ENCODE results near the gene DDIT4. TPM values are rescaled to one million over a fixed set of nuclear protein-coding genes. Genes with fewer than 3 reads are reported as not detected.
"Not testable (repeated sequence)": the region's sequence is repeated elsewhere in the genome, so short reads cannot be mapped to it uniquely, and the experiment has no call there.

The DDIT4 gene
- total and polyA plus RNA-seq, 2 donors, result 134 to 628 TPM

- H3K36me3 ChIP-seq (ENCODE audit: control insufficient read depth in 2 of 2, insufficient read depth in 2 of 2, low read length in 1 of 2), result no peaks in the 10 kb centered on the region
- DNase-seq (ENCODE audit: low read depth in 6 of 9, low spot score in 9 of 9), result no peak
- no peaks in the 10 kb centered on the region for H3K27me3 ChIP-seq (ENCODE audit: control insufficient read depth in 2 of 2, insufficient read depth in 1 of 2, low read length in 1 of 2)
- peaks cover 56 to 65% of the 10 kb centered on the region in 2 donors for H3K4me1 ChIP-seq (ENCODE audit: control insufficient read depth in 2 of 2, insufficient read depth in 2 of 2, low read length in 2 of 2)
- H3K9me3 ChIP-seq (ENCODE audit: control insufficient read depth in 2 of 2, insufficient read depth in 1 of 2, low read length in 1 of 2), result no peaks in the 10 kb centered on the region
- peak overlapping the region; percentile 90 to 97 for H3K27ac ChIP-seq (ENCODE audit: low read depth in 1 of 2, low read length in 1 of 2)
- WGBS, result 94% methylated on average over 7 of the region's 7 CpGs
- H3K4me3 ChIP-seq (ENCODE audit: low read length in 2 of 2), result peak overlapping the region in 1 of 2 donors; percentile 65
Measured at GRCh38 chr10:72261784-72262404, 11.8 kb upstream of the DDIT4 start.

- Histone ChIP-seq H3K4me3 (ENCODE audit: low read length in 2 of 2) (no peak overlapping the region), H3K36me3 (ENCODE audit: control insufficient read depth in 2 of 2, insufficient read depth in 2 of 2, low read length in 1 of 2) (no peaks in the 10 kb centered on the region), H3K4me1 (ENCODE audit: control insufficient read depth in 2 of 2, insufficient read depth in 2 of 2, low read length in 2 of 2) (peaks cover 51 to 57% of the 10 kb centered on the region in 2 donors), H3K27ac (ENCODE audit: low read depth in 1 of 2, low read length in 1 of 2) (peak overlapping the region; percentile 60 to 72), H3K9me3 (ENCODE audit: control insufficient read depth in 2 of 2, insufficient read depth in 1 of 2, low read length in 1 of 2) (no peaks in the 10 kb centered on the region), H3K27me3 (ENCODE audit: control insufficient read depth in 2 of 2, insufficient read depth in 1 of 2, low read length in 1 of 2) (no peaks in the 10 kb centered on the region)
- 37% methylated on average over 6 of the region's 6 CpGs for WGBS
- DNase-seq (ENCODE audit: low read depth in 6 of 9, low spot score in 9 of 9), result peak in 7 of 9 donors; percentile 51 to 88 (median 70)
Measured at GRCh38 chr10:72263613-72264241, 10.0 kb upstream of the DDIT4 start.

- H3K27ac ChIP-seq (ENCODE audit: low read depth in 1 of 2, low read length in 1 of 2), result no peak overlapping the region
- H3K27me3 ChIP-seq (ENCODE audit: control insufficient read depth in 2 of 2, insufficient read depth in 1 of 2, low read length in 1 of 2), result no peaks in the 10 kb centered on the region
- H3K9me3 ChIP-seq (ENCODE audit: control insufficient read depth in 2 of 2, insufficient read depth in 1 of 2, low read length in 1 of 2), result no peaks in the 10 kb centered on the region
- H3K36me3 ChIP-seq (ENCODE audit: control insufficient read depth in 2 of 2, insufficient read depth in 2 of 2, low read length in 1 of 2), result no peaks in the 10 kb centered on the region
- no peak overlapping the region for H3K4me3 ChIP-seq (ENCODE audit: low read length in 2 of 2)
- H3K4me1 ChIP-seq (ENCODE audit: control insufficient read depth in 2 of 2, insufficient read depth in 2 of 2, low read length in 2 of 2), result peaks cover 47 to 49% of the 10 kb centered on the region in 2 donors
- no peak for DNase-seq (ENCODE audit: low read depth in 6 of 9, low spot score in 9 of 9)
- 93% methylated on average over 1 of the region's 1 CpG for WGBS
Measured at GRCh38 chr10:72264536-72264935, 9.2 kb upstream of the DDIT4 start.

- 97% methylated on average over 6 of the region's 6 CpGs for WGBS
- Histone ChIP-seq H3K36me3 (ENCODE audit: control insufficient read depth in 2 of 2, insufficient read depth in 2 of 2, low read length in 1 of 2) (no peaks in the 10 kb centered on the region), H3K27ac (ENCODE audit: low read depth in 1 of 2, low read length in 1 of 2) (peak overlapping the region in 1 of 2 donors; percentile 70), H3K4me3 (ENCODE audit: low read length in 2 of 2) (no peak overlapping the region), H3K9me3 (ENCODE audit: control insufficient read depth in 2 of 2, insufficient read depth in 1 of 2, low read length in 1 of 2) (no peaks in the 10 kb centered on the region), H3K27me3 (ENCODE audit: control insufficient read depth in 2 of 2, insufficient read depth in 1 of 2, low read length in 1 of 2) (no peaks in the 10 kb centered on the region), H3K4me1 (ENCODE audit: control insufficient read depth in 2 of 2, insufficient read depth in 2 of 2, low read length in 2 of 2) (peaks cover 38 to 39% of the 10 kb centered on the region in 2 donors)
- DNase-seq (ENCODE audit: low read depth in 6 of 9, low spot score in 9 of 9), result no peak
Measured at GRCh38 chr10:72265508-72265907, 8.2 kb upstream of the DDIT4 start.

GRCh38 chr10:72265990-72266865, 7.5 kb upstream of the DDIT4 start:
- H3K27ac ChIP-seq (ENCODE audit: low read depth in 1 of 2, low read length in 1 of 2), result no peak overlapping the region
- no peaks in the 10 kb centered on the region for H3K9me3 ChIP-seq (ENCODE audit: control insufficient read depth in 2 of 2, insufficient read depth in 1 of 2, low read length in 1 of 2)
- peak in 1 of 9 donors; percentile 28 for DNase-seq (ENCODE audit: low read depth in 6 of 9, low spot score in 9 of 9)
- peaks cover 32 to 33% of the 10 kb centered on the region in 2 donors for H3K4me1 ChIP-seq (ENCODE audit: control insufficient read depth in 2 of 2, insufficient read depth in 2 of 2, low read length in 2 of 2)
- H3K27me3 ChIP-seq (ENCODE audit: control insufficient read depth in 2 of 2, insufficient read depth in 1 of 2, low read length in 1 of 2), result no peaks in the 10 kb centered on the region
- WGBS, result 95% methylated on average over 11 of the region's 11 CpGs
- no peak overlapping the region for H3K4me3 ChIP-seq (ENCODE audit: low read length in 2 of 2)
- H3K36me3 ChIP-seq (ENCODE audit: control insufficient read depth in 2 of 2, insufficient read depth in 2 of 2, low read length in 1 of 2), result no peaks in the 10 kb centered on the region

- H3K4me1 ChIP-seq (ENCODE audit: control insufficient read depth in 2 of 2, insufficient read depth in 2 of 2, low read length in 2 of 2), result peaks cover 25 to 27% of the 10 kb centered on the region in 2 donors
- peaks cover 0 to under 1% of the 10 kb centered on the region in 2 donors for H3K9me3 ChIP-seq (ENCODE audit: control insufficient read depth in 2 of 2, insufficient read depth in 1 of 2, low read length in 1 of 2)
- H3K36me3 ChIP-seq (ENCODE audit: control insufficient read depth in 2 of 2, insufficient read depth in 2 of 2, low read length in 1 of 2), result no peaks in the 10 kb centered on the region
- WGBS, result 90% methylated on average over 6 of the region's 6 CpGs
- DNase-seq (ENCODE audit: low read depth in 6 of 9, low spot score in 9 of 9), result no peak
- no peak overlapping the region for H3K4me3 ChIP-seq (ENCODE audit: low read length in 2 of 2)
- H3K27me3 ChIP-seq (ENCODE audit: control insufficient read depth in 2 of 2, insufficient read depth in 1 of 2, low read length in 1 of 2), result peaks cover 0 to under 1% of the 10 kb centered on the region in 2 donors
- H3K27ac ChIP-seq (ENCODE audit: low read depth in 1 of 2, low read length in 1 of 2), result no peak overlapping the region
Measured at GRCh38 chr10:72267381-72267780, 6.3 kb upstream of the DDIT4 start.

- H3K36me3 ChIP-seq (ENCODE audit: control insufficient read depth in 2 of 2, insufficient read depth in 2 of 2, low read length in 1 of 2), result no peaks in the 10 kb centered on the region
- no peak overlapping the region for H3K4me3 ChIP-seq (ENCODE audit: low read length in 2 of 2)
- DNase-seq (ENCODE audit: low read depth in 6 of 9, low spot score in 9 of 9), result no peak
- peaks cover 23 to 28% of the 10 kb centered on the region in 2 donors for H3K4me1 ChIP-seq (ENCODE audit: control insufficient read depth in 2 of 2, insufficient read depth in 2 of 2, low read length in 2 of 2)
- WGBS, result 97% methylated on average over 15 of the region's 15 CpGs
- peaks cover 0 to 6% of the 10 kb centered on the region in 2 donors for H3K9me3 ChIP-seq (ENCODE audit: control insufficient read depth in 2 of 2, insufficient read depth in 1 of 2, low read length in 1 of 2)
- H3K27ac ChIP-seq (ENCODE audit: low read depth in 1 of 2, low read length in 1 of 2), result no peak overlapping the region
- peaks cover 0 to 5% of the 10 kb centered on the region in 2 donors for H3K27me3 ChIP-seq (ENCODE audit: control insufficient read depth in 2 of 2, insufficient read depth in 1 of 2, low read length in 1 of 2)
Measured at GRCh38 chr10:72267819-72268399, 5.8 kb upstream of the DDIT4 start.

- H3K27me3 ChIP-seq (ENCODE audit: control insufficient read depth in 2 of 2, insufficient read depth in 1 of 2, low read length in 1 of 2); H3K4me3 ChIP-seq (ENCODE audit: low read length in 2 of 2); H3K27ac ChIP-seq (ENCODE audit: low read depth in 1 of 2, low read length in 1 of 2); H3K36me3 ChIP-seq (ENCODE audit: control insufficient read depth in 2 of 2, insufficient read depth in 2 of 2, low read length in 1 of 2); H3K9me3 ChIP-seq (ENCODE audit: control insufficient read depth in 2 of 2, insufficient read depth in 1 of 2, low read length in 1 of 2); DNase-seq (ENCODE audit: low read depth in 6 of 9, low spot score in 9 of 9): not testable (repeated sequence)
- peaks cover 16 to 28% of the 10 kb centered on the region in 2 donors for H3K4me1 ChIP-seq (ENCODE audit: control insufficient read depth in 2 of 2, insufficient read depth in 2 of 2, low read length in 2 of 2)
- WGBS, result 97% methylated on average over 5 of the region's 5 CpGs
Measured at GRCh38 chr10:72268475-72269200, 5.1 kb upstream of the DDIT4 start.

Measured in thymus (tissue), 11 donors.